ENCODE measurements around the gene CALCOCO1. TPM values are rescaled to one million over a fixed set of nuclear protein-coding genes. Genes with fewer than 3 reads are reported as not detected.
A peak's percentile ranks its signal among the peaks of the same experiment; 100 is the strongest.

CALCOCO1 gene
- total and polyA plus RNA-seq, 9 of the 15 experiments (the other 6 are each of a cell fraction or from before 2014, with no cell fraction given) = 1.9 to 31.8 (median 11.0) TPM

DNA sequence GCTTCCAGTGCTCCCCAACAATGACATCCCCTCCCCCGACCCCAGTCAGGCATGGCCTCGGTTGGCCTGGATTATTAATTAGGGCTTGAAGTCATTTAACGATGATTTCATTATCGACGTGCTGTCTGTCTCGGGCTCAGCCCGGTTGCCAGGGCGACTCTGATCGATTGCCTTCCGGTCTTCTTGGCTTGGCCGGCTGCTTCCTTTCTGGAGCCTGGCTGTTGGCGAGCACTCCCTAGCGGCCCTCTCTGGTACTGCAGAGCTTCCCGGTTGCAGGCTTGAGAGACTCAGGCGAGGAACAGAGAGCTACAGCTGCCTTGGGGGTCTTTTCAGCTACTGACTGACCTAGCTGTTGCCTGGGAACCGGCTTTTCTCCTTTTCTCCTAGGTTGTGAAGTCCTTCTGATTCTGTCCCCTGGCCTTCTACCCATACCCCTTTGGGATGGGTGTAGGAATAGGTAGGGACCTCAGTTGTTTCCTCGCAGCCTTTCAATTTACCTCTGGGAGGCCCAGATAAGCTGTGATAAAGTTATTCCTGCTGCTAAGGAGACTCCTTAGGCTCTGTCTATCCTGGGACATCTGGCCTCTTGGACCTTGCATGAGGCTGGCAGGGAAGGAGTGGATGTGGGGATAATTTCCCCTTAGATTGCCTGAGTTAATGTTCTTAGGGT, 30.0 kb upstream of the CALCOCO1 start (continued):
- TF ChIP-seq ZNF57 (CRISPR knock-in tag; IDR thresholded peaks at IDR 0.05) = no peak
- TF ChIP-seq KAT2B (IDR thresholded peaks at IDR 0.05; ENCODE audit: low read depth, low read length) = no peak
- TF ChIP-seq AFF4 (CRISPR knock-in tag; IDR thresholded peaks at IDR 0.05) = no peak
- TF ChIP-seq ZBTB40 (IDR thresholded peaks at IDR 0.05) = 0 out of 2 replicates have a peak, but pooled peaks have one; percentile 21
- no peak for TF ChIP-seq ZBTB40 (CRISPR knock-in tag; IDR thresholded peaks at IDR 0.05)
- 0 out of 2 replicates have a peak, but pooled peaks have one; percentile 7 for TF ChIP-seq STAG1 (CRISPR knock-in tag; IDR thresholded peaks at IDR 0.05; ENCODE audit: borderline replicate concordance)
- TF ChIP-seq, protein P1, sequence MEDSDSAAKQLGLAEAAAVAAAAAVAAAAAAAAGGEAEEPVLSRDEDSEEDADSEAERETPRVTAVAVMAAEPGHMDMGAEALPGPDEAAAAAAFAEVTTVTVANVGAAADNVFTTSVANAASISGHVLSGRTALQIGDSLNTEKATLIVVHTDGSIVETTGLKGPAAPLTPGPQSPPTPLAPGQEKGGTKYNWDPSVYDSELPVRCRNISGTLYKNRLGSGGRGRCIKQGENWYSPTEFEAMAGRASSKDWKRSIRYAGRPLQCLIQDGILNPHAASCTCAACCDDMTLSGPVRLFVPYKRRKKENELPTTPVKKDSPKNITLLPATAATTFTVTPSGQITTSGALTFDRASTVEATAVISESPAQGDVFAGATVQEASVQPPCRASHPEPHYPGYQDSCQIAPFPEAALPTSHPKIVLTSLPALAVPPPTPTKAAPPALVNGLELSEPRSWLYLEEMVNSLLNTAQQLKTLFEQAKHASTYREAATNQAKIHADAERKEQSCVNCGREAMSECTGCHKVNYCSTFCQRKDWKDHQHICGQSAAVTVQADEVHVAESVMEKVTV (CRISPR knock-in tag; IDR thresholded peaks at IDR 0.05) = no peak
- TF ChIP-seq ZNF324 (CRISPR knock-in tag; IDR thresholded peaks at IDR 0.05) = no peak
- TF ChIP-seq NFE2 (IDR thresholded peaks at IDR 0.05; ENCODE audit: low read depth) = no peak
- peak; percentile 34; the same call in 1 of the 2 replicates for TF ChIP-seq GABPA (tag; conservative IDR thresholded peaks at IDR 0.05; ENCODE audit: low read depth)
- no peak for TF ChIP-seq SAFB (IDR thresholded peaks at IDR 0.05; ENCODE audit: borderline replicate concordance, low read depth, low read length)
- no peak for TF ChIP-seq TAF7 (tag; IDR thresholded peaks at IDR 0.05)
- no peak for TF ChIP-seq HMG20B (CRISPR knock-in tag; IDR thresholded peaks at IDR 0.05)
- TF ChIP-seq SETDB1 (IDR thresholded peaks at IDR 0.05; ENCODE audit: low read length) = no peak
